ENCODE data around the gene AFAP1.

- TF ChIP-seq GATA2 (IDR thresholded peaks at IDR 0.05; ENCODE audit: low read depth, low read length) (no peak), GATA3 (IDR thresholded peaks at IDR 0.05; ENCODE audit: low read depth, low read length) (no peak)
Observed at GRCh38 chr4:7827566-7827965, 112.1 kb downstream of the AFAP1 start.

Measured in SH-SY5Y (cell line).